Activated CD4-positive, alpha-beta T cell treated with anti-CD3 and anti-CD28 coated beads for 1 hour (primary cell): ENCODE measurements around the gene BRD9.
"Not testable (repeated sequence)": the region's sequence is repeated elsewhere in the genome, so short reads cannot be mapped to it uniquely, and the experiment has no call there.

Experiments
- DNase-seq: peaks from one replicate; pipeline ENCODE4 v3.0.0-alpha.2; 2020

Gene BRD9

GRCh38 chr5:843371-843770 lies 49.2 kb downstream of the BRD9 start:
- DNase-seq = not testable (repeated sequence)

DNA sequence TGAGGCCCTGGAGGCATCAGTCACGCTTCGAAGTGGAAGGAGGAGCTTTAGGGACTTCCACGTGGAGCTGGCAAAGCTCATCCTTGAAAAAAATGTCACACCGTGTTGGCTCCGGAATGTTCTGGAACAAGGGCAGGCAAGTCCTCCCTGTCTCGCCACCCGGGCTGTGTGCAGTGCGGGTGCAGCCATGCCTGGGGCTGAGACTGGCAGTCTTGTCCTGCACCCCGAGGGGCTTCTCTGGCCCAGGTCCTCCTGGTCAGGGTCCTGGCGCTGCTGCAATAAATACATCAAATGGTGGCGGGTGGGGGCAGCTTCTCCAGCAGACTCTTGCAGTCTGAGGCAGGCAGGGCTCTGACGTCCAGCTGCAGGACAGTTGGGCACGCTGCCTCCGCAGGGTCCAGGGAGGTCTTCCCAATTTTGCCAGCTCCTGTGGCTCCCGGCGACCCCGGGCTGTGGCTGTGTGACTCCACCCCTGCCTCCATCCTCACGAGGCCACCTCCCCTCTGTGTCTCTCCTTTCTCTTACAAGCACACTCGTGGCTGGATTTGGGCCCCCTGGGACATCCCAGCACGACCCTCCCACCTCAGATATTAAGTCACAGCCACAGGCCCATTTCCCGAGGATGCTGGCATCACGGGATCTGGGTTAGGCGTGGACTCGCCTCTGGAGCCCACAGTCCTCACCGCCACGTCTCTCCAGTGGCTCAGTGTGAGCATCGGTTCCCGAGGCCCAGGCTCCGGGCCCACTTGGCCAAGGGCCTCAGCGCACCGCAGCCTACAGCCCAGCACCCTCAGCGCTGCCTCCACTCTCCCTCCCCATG lies 50.0 kb downstream of the BRD9 start:
- not testable (repeated sequence) for DNase-seq

- not testable (repeated sequence) for DNase-seq
Observed at GRCh38 chr5:841531-842401, 50.8 kb downstream of the BRD9 start.

DNA sequence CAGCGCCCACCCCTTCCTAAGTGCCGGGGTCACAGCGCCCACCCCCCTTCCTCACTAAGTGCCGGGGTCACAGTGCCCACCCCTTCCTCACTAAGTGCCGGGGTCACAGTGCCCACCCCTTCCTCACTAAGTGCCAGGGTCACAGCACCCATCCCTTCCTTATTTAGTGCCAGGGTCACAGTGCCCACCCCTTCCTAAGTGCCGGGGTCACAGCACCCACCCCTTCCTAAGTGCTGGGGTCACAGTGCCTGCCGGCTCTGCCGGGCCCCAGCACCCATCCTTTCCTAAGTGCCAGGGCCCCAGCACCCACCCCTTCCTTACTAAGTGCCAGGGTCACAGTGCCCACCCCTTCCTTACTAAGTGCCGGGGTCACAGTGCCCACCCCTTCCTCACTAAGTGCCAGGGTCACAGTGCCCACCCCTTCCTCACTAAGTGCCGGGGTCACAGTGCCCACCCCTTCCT lies 51.6 kb downstream of the BRD9 start:
- DNase-seq = not testable (repeated sequence)

DNA sequence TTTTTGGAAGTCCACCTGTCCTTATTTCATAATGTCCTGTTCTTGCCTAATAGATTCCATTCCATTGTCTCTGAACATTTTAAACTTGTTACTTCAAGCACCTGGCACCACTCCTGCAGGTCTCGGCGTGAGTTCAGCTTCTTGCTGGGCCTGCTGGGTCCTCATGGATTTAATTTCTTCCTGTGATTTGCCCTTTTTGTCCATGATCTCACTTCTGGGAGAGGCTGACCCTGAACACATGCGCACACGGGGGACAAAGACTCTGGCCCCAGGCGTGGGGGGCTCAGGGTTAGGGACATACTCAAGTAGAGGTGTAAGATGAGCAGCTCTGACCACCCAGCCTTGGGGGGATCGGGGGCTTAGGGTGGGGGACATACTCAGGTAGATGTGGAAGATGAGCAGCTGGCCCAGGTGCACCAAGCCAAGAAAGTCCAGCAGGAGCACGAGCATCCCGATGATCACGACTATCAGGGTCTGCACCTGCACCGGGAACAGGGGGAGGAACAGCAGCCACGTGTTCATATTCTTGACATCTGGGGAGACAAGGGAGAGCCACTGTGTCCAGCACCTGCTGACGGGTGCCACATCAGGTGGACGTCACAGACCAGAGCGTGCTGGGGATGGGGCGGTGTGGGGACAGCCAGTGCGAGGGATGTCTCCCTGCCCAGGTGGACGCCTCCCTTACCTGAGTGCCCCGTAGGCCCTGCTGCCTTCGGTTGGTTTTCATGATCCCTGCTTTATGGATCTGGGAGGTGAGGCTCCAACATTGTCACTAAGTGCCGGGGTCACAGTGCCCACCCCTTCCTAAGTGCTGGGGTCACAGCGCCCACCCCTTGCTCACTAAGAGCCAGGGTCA lies 52.3 kb downstream of the BRD9 start:
- DNase-seq = not testable (repeated sequence)

DNA sequence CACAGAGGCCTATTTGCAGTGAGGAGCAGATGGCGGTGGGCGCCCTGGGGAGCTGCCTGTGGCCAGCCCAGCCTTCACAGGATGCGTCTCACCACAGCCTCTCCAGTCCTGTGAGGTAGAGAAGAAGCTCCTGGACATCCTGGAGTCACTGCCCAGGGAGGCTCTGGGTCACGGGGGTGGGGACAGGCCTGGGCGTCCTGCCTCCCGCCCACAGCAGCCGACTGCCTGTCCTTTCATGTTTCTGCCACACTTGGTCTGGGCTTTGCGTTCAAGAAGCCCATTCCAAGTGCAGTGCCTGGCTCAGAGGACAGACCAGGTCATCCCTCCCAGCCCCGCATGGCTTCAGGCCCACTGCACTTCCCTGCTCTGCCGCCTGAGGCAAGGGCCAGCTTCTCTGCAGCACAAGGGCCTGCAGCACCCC lies 54.2 kb downstream of the BRD9 start:
- DNase-seq = peak; percentile 7

- DNase-seq = peak; percentile 4
Observed at GRCh38 chr5:837621-838121, 54.9 kb downstream of the BRD9 start.

GRCh38 chr5:835933-836612 lies 56.5 kb downstream of the BRD9 start:
- not testable (repeated sequence) for DNase-seq

GRCh38 chr5:834013-834412 lies 58.6 kb downstream of the BRD9 start:
- DNase-seq = not testable (repeated sequence)

- DNase-seq = not testable (repeated sequence)
Observed at GRCh38 chr5:828194-828593, 64.4 kb downstream of the BRD9 start.

DNA sequence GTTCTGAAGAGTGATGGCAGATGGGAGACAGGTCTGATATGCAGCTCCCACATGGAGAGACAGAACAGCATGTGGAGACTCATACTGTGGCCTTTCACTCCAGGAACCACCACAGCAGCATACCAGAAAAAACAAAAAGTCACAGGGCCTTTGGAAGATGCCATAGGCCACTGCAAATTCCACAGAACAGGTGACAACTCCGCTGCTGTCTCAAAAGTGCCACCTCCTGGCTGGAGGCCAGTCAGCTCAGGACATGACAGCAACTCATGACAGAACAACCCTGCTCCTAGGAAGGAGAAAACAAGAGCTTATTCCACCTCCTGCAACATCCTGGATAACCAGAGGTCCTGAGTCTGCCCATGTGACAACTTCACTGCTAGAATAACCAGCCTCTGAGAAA lies 67.1 kb downstream of the BRD9 start:
- not testable (repeated sequence) for DNase-seq

DNA sequence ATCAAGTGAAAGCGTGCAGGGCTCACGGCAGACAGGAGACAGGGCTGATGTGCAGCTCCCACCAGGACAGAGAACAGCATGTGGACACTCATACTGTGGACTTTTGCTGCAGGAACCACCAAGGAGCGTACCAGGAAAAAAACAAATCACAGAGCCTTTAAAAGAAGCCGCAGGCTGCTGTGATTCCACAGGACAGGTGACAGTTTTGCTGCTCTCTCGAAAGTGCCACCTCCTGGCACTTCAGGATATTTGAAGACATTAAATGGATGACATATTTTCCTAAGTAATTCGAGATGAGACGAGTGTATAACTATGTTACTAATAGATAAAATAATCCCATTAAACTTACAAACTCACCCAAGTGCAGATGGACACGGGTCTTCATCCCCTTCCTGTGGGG lies 71.1 kb downstream of the BRD9 start:
- DNase-seq = no peak

- no peak for DNase-seq
Observed at GRCh38 chr5:820245-820644, 72.4 kb downstream of the BRD9 start.

DNA sequence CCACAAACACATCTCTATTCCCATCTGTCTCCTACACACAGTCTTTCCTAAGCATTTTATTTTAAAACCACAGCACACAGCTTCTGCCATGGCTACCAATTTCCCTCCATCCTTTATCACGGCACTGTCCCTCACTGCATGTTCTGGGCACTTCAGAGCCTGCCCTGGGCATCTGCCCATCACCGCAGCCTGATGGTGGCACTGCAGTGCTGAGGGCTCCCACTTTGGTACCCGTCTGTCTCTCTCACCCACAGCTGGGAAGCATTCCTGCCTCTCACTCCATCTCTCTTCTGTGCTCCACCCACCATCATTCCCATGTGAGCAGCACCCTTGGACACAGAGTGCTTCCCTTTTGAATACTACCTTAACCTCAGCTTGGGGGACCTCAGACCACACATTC lies 73.5 kb downstream of the BRD9 start:
- no peak for DNase-seq

DNA sequence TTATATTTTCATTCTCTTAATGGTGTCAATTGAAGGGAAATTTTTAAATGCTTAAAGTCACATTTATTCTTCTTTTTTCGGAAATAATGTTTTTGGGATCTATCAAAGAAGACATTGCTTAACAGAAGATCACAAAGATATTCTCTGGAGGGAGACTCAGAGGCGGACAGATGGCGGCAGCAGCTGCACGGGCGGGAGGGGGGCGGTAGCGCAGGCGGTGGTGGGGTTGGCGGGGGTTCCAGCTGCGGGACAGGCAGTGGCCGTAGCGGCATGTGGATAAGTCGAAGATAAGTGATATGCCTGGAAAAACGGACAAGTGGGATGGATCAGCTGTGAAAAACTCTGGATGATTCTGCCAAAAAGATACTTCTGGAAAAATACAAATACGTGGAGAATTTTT lies 76.4 kb downstream of the BRD9 start:
- no peak for DNase-seq

DNA sequence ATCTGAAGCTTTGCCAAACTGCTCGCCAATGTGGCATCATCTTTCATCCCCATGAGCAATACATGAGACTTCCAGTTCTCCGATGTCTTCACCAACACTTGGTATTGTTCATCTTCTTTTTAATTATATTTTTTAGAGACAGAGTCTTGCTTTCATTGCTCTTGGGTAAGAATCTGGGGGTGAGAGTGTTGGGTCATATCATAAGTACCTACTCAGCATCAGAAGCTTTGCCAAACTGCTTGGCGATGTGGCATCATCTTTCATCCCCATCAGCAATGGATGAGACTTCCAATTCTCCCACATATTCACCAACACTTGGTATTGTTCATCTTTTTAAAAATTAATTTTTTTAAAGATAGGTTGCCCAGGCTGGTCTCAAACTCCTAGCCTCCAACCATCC lies 77.2 kb downstream of the BRD9 start:
- DNase-seq = no peak
